ENCODE data around the gene ICOSLG.
"Not testable (repeated sequence)": the region's sequence is repeated elsewhere in the genome, so short reads cannot be mapped to it uniquely, and the experiment has no call there.

Gene ICOSLG

DNA sequence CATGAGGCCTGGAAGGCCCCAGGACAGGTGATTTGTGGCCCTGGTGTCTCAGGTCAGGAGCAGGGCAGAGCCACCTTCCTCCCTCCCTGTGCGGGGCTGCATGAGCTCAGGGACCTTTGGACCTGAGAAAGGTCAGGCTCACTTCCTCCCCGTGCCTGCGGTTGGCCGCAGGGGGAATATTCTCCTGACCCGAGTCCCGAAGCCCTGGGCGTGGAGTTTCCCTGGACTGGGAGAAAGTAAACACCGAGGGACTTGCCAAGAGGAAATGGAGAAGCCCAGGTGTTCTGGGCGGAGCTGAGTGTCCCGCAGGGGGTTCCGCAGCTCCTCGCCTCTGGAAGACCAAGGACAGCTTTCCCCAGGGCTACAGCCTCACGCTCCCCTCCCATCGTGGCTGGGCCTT, 64.6 kb downstream of the ICOSLG start:
- not testable (repeated sequence) for DNase-seq (ENCODE audit: low read depth)

DNA sequence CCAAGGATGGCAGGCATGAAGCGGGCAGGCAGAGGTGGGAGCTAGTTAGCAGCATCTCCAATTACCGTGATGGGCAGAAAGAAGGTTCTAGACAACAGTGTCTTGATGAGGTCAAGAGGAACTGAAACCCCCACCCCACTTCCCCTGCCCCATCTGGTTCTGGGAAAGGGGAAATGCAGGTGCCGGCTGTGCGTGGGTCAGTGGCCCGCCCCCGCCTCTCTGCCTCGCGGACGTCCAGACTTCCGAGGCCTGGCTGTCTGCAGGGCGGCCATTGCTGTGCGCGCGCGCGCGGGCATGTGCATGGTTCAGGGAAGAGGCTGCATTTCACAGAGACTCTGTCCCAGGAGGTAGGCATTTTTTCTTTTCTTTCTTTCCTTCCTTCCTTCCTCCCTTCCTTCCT, 65.6 kb downstream of the ICOSLG start:
- not testable (repeated sequence) for DNase-seq (ENCODE audit: low read depth)

Measured in activated T-helper 1 cell treated with Interleukin-2 at 50 U/mL for 16 hours (primary cell).